ENCODE measurements around the gene TSPEAR.
"Not testable (repeated sequence)": the region's sequence is repeated elsewhere in the genome, so short reads cannot be mapped to it uniquely, and the experiment has no call there.

The TSPEAR gene

GRCh38 chr21:44601596-44602462 is 109.5 kb downstream of the TSPEAR start:
- no peak for DNase-seq

GRCh38 chr21:44601091-44601490 is 110.3 kb downstream of the TSPEAR start:
- not testable (repeated sequence) for DNase-seq

DNA sequence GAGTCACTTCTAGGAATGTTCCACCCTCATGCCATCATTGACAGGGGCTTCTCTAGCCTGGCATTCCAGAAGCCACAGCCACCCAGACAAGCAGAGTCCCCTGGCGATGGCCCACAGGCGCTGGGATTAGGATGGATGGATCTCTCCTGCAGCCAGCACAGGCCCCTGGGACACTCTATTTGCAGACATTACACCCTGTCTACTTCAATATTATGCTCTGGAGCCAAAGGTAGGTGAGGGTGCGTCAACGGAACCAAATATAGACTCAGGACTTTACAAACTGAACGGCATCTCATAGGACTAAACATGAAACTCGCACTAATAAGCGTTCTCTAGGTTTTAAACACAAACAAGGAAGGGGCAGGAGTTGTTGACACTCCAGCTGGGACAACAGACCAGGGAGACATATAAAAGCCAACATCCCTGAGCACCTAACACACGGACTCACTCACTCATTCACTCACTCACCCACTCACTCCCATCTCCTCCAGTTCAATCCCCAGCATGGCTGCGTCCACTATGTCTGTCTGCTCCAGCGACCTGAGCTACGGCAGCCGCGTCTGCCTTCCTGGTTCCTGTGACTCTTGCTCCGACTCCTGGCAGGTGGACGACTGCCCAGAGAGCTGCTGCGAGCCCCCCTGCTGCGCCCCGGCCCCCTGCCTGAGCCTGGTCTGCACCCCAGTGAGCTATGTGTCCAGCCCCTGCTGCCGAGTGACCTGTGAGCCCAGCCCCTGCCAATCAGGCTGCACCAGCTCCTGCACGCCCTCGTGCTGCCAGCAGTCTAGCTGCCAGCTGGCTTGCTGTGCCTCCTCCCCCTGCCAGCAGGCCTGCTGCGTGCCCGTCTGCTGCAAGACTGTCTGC is 111.0 kb downstream of the TSPEAR start, which contains the start of gene KRTAP10-7:
Gene KRTAP10-7 (plus strand): TSS at position 480 of the 861 bp plus-strand sequence. CDS start 25 bp downstream, at position 505.
- DNase-seq = not testable (repeated sequence)

- DNase-seq = no peak
Observed at GRCh38 chr21:44599264-44600029, 111.9 kb downstream of the TSPEAR start.

- DNase-seq = no peak
Observed at GRCh38 chr21:44598061-44598460, 113.3 kb downstream of the TSPEAR start.

GRCh38 chr21:44596068-44596725 is 115.2 kb downstream of the TSPEAR start:
- DNase-seq = no peak

GRCh38 chr21:44595524-44595923 is 115.8 kb downstream of the TSPEAR start:
- DNase-seq = no peak

DNA sequence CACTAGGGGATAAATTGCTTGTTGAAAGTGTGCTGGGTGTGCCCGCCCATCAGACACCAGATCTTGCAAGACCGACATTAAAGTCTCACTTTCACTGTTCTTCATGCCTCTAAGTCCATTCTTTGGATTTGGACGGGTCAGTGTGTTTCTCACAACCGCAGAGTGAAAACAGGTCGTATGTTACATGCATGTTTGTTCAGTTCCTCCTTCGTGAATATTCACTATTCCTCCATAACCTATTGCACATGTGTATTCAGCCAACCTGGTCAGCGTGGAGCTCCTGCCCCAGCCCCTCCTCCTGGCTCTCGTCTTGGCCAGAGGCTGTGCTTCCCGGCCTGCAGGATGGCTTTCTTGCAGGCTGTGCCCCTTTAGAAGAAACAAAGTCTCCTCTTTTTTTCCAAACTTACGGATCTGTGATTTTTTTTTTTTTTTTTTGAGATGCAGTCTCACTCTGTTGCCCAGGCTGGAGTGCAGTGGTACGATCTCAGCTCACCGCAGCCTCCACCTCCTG is 116.9 kb downstream of the TSPEAR start:
- DNase-seq = no peak

DNA sequence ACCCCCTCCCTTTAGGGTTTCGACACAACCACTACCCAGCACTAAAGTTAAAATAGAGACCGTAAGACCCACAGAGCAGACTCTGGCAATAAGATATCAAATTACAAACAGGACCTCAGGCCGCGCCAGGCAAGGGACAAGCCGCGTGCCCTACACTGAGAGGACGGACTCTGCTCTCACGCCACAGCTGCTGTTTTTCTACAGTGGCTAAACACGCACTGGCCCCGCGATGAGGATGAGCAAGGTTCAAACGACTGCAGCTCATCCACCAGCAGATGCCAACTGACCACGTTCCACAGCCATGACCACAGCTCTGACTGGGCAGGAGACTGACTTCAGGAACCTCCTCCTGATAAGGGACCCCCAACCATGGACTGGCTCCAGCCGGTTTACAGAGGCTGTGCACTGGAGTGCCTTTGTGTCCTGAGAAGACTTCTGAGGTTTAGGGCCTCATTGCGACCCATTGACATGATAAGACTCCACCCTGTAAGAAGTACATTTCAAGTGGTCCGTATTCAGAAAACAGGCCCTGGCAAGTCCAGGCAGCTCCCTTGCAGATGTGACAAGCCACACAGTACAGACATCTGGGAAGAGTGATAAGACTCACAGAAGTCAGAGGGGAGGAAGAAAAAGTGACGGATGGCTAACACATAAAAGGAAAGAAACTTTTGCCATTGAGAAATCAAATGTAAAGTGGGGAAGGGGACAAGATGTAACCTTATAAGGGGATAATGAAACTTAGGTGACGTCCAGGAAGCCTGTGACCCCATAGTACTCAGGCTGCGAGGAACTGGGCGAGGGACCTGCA is 117.6 kb downstream of the TSPEAR start:
- no peak for DNase-seq

DNA sequence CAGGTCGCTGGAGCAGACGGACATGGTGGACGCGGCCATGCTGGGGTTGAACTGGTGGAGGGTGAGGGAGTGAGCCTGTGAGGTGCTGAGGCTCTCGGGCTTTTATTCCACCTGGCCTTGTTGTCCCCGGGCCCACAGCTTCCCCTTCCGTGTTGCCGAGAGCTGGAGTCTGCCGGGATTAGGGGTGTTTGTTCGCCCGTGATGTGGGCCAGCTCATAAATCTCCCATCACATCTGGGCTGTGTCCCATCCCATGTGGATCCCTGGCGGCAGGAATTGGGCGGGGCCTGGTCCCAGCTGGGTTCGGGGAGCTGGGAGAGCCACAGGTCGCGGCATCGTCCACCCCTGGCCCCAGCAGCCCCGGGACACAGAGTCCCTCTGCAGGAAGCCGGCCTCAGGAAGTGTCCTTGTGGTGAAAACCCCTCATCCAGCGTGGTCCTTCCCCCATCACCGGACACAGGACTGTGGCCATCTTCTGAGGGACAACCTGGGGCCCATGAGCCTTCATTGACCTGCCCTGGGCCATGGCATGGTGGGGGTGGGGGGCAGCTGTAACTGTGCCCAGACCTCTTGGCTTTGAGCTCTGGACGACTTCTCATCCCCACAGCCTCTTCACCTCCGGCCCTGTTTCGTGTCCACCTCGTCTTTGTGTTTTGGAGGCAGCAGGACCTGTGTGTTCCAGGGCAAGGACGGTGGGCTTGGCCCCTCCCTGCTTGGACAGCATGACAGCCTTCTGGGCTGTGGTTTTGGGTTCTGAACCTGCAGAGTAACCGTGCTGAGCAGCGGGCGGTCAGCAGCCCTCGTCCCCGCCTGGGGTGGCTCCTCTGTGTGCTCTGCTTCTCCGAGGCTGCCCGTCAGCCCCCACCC is 118.7 kb downstream of the TSPEAR start, which contains the start of gene KRTAP10-6:
Gene KRTAP10-6 (minus strand): TSS at position 60 of the 866 bp plus-strand sequence. CDS start 21 bp downstream, at position 39.
- DNase-seq = no peak

- not testable (repeated sequence) for DNase-seq
Observed at GRCh38 chr21:44591801-44592130, 119.6 kb downstream of the TSPEAR start.

GRCh38 chr21:44590897-44591800 is 120.2 kb downstream of the TSPEAR start:
- not testable (repeated sequence) for DNase-seq

DNA sequence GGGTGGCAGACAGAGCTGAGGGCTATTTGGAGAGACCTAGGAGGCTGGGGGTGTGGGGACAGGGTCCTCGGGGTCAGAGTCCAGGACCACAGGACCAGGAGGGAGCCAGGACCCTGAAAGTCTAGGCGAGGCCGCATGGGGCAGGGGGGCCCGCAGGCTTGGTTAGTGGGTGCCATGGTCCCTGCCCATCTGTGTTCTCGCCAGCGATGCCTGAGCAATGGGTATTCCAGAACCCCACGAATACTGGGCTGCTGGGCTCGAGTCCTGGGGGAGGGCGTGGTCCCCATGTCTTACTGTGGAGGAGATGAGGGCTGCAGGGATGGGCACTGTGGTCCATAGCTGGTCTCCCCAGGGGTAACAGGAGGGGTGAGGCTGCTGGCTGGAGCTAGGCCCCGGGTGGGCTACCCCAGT is 121.1 kb downstream of the TSPEAR start:
- no peak for DNase-seq

DNA sequence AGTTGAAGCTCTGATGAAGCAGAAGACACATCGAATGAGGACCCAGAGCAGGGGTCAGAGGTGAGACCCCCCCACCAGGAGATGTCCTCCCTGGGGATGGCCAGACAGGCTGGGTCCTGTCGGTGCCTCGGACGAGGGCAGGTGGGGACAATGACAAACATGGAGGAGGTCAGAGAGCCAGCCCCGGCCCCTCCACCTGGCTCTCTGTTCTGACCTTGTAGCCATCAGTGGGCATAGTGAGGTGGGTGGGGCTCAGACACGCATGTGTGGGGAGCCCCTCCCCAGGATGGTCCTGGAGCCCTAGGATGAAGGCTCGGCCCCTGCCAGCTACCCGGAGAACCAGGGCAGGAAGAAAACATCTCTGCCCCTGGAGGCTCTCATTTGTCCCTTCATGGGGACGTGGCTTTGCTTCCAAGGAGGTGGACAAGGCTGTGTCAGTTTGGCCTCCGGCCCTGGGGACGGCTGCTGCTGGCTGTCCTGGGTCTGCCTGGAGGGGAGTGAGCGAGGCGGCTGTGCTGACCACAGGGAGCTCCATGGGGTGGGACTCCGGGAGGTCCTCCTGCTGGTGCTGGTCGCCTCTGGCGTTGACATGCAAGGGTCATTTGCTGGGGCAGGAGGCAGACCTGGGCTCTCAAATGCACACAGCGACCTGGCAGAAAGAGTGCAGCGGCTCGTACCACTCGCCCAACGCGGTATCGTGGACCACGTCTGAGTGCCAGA is 121.6 kb downstream of the TSPEAR start:
- no peak for DNase-seq

DNA sequence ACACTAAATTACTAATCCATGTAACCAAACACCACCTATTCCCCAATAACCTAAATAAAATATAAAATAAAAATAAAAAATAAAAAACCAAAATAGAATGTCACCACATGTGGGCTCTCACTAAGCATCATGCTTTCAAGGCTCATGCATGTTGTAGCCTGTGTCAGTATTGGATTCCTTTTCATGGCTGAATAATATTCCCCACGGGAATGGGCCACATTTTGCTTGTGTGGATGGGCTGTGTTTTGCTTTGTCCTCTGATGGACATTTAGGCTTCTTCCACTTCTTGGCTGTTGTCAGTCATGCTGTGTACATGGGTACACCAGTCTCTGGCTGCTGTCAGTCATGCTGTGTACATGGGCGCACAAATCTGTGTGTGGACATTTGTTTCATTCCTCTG is 122.3 kb downstream of the TSPEAR start:
- no peak for DNase-seq

GRCh38 chr21:44585892-44586291 is 125.5 kb downstream of the TSPEAR start:
- DNase-seq = no peak

GRCh38 chr21:44583800-44584147 is 127.6 kb downstream of the TSPEAR start:
- no peak for DNase-seq

DNA sequence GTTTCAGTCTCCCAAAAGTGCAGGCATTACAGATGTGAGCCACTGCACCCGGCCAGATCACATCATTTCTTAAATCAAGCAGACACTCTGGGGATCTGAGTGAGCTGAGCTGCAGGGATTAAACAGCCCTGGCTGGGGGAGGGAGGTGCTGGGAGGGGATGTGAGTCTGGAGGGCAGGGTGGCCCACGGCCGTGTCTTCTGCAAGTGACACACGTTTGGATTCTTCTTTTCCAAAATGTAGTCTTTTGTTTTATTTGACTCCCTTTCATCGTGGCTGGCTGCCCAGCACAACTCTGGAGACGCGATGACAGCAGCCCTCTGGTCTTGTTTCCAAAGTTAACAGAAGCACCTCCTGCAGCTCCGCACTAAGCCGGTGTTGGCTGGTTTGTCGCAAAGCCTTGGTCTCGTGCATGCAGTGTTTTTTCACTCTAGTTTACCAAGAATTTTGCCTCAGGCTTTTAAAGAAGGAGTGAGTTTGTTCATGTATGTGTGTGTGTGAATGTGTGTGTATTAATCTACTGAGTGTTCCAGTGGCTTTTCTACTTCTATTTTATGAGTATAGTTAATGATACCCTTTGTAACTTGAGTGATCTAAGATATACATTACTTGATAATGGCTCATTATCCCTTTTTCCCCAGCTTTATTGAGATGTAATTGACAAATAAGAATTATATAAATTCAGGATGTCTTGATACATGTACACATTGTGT is 128.1 kb downstream of the TSPEAR start:
- no peak for DNase-seq

Measured in T1000 (cell line).